GM18511 (cell line): Measurements from ENCODE around the gene B4GALNT4.
"Not testable (repeated sequence)": the region's sequence is repeated elsewhere in the genome, so short reads cannot be mapped to it uniquely, and the experiment has no call there.

Experiments used
- ATAC-seq: cut with Tn5 transposase; IDR thresholded peaks from one replicate; pipeline ENCODE4 v1.9.1; 2021; ENCODE audit warnings: mild to moderate bottlenecking, moderate library complexity; ENCODE audit not compliant: unreplicated experiment

B4GALNT4 gene

GRCh38 chr11:375065-376025 lies 6.0 kb downstream of the B4GALNT4 start:
- no peak for ATAC-seq

DNA sequence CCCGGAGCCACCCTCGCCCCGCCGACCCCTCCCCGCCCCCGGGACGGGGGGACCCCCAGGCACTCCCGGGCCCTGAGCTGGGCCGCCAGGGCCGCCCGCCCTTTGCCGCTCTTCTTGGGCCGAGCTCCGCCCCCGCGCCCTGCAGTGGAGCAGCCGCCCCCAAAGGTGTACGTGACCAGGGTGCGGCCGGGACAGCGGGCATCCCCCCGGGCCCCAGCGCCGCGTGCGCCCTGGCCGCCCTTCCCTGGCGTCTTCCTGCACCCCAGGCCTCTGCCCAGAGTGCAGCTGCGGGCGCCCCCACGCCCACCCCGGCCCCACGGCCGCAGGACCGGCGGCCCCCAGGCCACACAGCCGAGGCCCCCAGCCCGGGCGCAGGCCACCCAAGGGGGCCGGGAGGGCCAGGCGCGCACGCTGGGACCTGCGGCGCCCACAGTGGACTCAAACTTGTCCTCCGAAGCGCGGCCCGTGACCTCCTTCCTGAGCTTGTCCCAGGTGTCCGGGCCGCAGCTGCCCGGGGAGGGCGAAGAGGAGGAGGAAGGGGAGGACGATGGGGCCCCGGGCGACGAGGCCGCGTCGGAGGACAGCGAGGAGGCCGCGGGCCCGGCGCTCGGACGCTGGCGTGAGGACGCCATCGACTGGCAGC lies 7.4 kb downstream of the B4GALNT4 start:
- no peak for ATAC-seq

DNA sequence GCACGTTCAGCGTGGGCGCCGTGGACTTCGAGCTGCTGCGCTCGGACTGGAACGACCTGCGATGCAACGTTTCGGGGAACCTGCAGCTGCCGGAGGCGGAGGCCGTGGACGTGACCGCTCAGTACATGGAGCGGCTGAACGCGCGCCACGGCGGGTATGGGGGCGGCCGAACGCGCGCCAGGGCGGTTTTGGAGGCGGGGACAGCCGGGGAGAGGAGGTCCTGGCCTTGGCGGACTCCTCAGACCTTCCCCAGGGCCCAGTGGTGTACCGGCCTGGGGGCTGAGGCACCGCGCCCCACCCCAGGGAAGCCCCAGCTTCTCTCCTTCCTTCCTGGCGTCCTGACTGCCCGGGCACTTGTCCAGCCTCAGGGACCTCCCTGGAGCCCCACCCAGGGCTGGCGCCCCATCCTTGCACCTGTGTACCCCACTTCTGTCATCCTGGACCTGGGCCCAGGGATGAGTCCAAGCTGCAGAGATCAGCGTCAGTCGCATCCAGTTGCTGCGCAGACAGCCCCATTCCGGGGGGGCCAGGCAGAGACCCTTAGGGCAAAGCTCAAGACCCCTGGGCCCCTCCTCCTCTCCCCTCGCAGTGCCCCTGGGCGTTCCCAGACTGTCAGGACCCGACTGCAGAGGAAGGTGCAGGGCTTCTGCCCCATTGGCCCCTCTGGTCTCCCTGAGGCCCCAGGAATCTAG lies 8.0 kb downstream of the B4GALNT4 start:
- ATAC-seq = no peak

DNA sequence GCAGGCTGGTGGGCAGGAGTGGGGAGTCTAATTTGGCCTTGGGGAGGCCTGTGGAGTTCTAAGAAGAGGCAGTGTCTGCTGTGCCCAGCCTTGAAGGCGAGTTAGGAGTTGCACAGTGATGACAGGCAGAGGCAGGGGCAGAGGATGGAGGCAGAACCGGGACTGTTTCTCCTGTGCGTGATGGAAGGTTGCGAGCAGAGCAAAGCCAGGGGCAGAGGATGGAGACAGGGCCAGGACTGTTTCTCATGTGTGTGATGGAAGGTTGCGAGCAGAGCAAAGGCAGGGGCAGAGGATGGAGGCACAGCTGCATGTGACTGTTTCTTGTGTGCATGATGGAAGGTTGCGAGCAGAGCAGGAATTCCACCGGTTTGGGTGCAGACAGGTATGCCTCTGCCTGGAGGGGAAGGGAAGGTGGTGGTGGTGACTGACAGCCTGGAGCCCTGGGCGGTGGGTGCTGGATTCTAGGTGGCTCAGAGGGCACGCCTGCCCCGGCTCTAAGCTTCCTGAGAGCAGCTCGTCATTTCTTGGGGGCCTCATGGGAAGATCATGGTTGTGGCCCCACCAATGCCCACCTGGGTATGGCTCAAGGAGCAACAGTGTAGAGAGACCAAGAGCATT lies 8.7 kb downstream of the B4GALNT4 start:
- no peak for ATAC-seq

DNA sequence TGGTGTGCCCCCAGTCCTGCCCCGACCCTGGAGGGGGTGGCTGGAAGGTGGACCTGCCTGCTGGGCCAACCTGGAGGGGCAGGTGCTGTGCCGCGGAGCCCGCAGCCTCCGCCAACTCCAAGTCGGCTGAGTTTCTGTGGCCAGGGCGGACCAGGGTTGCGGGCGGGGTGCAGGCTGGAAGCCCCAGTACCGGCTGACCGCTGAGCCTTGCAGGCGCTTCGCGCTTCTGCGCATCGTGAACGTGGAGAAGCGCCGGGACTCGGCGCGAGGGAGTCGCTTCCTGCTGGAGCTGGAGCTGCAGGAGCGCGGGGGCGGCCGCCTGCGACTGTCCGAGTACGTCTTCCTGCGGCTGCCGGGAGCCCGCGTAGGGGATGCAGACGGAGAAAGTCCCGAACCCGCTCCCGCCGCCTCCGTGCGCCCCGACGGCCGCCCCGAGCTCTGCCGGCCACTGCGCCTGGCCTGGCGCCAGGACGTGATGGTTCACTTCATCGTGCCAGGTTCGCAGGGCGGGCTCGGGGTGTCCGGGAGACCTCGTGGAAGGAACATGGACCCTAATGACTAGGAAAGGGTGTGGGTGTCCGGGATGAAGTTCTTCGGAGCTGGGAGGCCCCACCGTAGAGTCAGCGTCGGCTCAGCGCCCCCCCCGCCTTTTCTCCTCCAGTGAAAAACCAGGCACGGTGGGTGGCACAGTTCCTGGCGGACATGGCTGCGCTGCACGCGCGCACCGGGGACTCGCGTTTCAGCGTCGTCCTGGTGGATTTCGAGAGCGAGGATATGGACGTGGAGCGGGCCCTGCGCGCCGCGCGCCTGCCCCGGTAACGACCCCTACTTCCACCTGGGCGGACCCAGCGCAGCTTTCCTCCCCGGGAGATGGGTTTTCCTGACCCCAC lies 10.2 kb downstream of the B4GALNT4 start:
- ATAC-seq = no peak

GRCh38 chr11:380095-380480 lies 10.8 kb downstream of the B4GALNT4 start:
- ATAC-seq = no peak

- no peak for ATAC-seq
Measured at GRCh38 chr11:380491-380890, 11.2 kb downstream of the B4GALNT4 start.

DNA sequence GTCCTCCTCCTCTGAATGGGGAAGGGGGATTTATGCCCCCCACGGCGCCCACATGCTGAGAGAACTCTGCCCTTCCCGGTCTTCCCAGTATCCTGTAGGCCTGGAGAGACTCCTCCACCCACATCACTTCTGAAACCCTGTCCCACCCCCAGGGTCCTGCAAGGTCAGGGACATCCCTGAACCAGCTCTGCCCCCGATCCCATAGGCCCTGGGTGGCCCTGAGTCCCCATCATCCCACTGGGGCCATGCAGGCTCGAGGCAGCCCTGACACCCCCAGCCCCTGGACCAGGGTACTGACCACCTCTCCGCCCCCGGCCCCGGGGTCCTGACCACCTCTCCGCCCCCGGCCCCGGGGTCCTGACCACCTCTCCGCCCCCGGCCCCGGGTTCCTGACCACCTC lies 11.7 kb downstream of the B4GALNT4 start:
- no peak for ATAC-seq

DNA sequence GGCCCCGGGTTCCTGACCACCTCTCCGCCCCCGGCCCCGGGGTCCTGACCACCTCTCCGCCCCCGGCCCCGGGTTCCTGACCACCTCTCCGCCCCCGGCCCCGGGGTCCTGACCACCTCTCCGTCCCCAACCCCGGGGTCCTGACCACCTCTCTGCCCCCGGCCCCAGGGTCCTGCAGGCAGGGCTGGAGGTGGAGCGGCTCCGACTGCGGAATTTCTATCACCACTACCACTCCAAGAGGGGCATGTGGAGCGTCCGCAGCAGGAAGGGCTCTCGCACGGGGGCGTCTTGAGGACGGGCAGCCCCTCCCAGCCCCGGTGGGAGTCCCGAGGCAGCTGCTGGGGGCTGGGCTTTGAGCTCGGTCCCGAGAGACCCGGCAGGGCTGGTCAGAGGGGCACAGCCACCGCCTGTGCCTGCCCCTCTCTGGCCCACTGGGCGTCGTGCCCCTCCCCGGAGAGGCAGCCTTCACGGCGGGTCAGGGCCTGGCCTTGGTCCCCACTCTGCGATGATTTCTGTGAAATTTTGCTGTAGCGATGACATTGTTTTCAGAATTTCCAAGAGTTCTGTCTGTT lies 12.3 kb downstream of the B4GALNT4 start:
- ATAC-seq = no peak

DNA sequence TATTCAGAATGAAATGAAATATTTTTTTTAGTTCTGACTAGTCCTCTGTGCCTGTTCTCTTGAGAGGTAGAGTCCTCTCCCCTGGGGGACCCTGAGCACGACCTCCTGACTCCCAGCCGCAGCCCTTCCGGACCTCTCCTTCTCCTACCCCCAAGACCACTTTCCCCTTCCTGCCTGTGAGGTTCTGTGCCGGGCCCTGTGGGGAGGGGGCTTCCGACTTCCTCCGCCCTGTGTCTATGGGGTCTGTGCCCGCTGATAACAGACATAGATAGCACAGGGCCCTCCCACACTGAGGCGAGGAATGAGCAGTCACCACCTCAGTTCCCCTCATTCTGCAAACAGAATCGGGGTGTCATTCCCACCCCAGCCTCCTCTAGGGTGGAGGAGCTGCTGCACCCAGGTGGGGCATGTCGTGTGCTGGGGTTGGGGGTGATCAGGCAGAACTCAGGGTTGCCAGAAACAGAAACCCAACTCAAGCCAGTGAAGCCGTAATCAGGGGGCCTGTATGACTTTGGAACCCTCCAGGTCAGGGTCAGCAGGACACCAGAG lies 12.9 kb downstream of the B4GALNT4 start:
- ATAC-seq = no peak

DNA sequence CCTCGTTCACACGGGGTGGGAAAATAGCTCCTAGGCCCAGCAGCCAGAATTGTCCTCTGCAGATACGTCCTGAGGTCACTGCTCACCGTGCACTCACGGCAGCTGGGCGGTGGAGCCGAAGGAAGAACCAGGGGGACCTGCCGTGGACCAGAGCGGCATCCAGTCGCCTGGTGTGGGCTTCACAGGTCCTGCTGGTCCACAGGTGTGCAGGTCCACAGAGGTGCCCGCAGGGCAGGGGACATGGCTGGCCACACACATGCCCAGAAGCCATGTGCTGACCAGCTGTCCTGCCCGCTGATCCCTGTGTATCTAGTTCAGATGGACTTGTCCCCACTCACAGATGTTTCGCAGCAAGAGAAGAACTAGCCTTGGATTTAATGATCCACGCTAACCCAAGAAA lies 14.1 kb downstream of the B4GALNT4 start:
- no peak for ATAC-seq

- ATAC-seq = no peak
Measured at GRCh38 chr11:384511-384910, 15.2 kb downstream of the B4GALNT4 start.

DNA sequence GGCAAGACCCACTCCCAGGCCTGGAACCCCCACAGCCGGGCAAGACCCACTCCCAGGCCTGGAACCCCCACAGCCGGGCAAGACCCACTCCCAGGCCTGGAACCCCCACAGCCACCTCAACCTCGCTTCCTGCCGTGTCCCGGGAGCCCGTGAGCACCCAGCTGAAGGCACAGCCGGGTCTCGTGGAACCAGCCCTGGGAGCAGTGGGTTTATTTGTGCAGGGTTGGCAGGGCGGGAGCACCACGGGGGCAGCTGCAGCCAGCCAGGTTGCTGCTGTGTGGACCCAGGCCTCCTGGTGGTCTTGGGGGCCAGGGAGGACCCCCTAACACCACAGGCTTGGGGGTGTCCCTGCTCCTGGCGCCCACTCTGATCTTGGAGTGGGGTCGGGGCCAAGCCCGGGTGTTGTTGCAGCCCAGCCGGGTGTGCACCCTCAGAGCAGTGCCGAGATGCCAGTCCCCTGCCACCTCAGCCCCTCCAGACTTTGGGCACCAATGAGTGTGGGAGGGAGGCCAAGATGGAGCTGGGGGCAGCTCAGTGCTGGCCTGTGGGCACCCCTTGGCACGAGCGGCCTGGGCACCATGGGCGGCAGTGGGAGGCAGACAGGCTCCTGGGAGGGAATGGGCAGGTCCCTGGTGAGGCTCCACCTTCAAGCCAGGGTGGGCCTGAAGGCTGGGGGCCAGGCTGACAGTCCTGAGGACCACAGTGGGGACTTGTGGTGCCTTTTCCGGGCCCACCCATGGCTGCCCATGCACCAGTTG lies 16.5 kb downstream of the B4GALNT4 start:
- no peak for ATAC-seq

GRCh38 chr11:386483-386882 lies 17.2 kb downstream of the B4GALNT4 start:
- ATAC-seq = no peak

DNA sequence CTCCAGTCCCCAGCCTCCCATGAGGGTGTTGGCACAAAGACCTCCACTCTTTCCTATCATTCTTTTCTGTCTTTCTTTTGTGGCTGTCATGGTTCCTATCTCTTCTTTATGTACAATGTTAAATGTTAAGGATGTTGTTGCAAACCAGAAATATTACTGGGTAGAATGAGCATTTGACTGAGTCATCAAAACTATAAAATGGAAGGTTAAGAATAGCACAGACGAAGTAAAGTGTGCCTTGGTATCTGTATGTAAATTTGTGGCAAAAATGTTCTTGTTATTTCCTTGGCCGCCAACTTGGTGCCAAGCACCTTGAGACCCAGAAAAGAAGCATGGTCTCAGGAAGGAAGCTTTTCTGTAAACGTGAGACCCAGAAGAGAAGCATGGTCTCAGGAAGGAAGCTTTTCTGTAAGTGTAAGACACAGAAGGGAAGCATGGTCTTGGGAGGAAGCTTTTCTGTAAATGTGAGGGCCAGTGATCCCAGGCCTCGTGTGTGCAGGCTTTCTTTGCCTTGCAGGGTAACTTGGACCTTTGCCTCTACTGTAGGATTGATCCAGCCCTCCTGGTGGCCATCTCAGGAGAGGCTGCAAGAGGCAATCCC lies 18.0 kb downstream of the B4GALNT4 start:
- no peak for ATAC-seq

GRCh38 chr11:389369-389768 lies 20.1 kb downstream of the B4GALNT4 start:
- ATAC-seq = not testable (repeated sequence)

DNA sequence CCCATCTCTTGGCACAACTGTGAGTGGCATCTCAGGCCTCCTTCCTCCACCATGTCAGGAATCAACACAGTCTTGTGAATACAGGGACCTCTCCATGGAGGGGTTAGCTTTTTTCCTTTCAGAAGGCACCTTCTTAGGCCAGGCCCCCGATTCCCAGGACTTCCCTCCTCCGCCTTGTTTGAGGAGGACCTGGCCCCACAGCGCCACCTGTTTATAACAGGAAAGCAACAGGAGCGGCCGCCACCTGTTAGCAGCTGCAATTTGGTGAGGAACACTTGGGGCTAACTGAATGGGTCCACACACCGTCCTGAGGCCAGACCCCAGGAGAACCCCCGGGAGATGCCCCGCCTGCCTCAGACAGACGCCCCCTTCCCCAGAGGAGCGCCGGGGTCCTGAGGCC lies 20.9 kb downstream of the B4GALNT4 start:
- ATAC-seq = no peak
